ENCODE data around the gene CPT1C.

The CPT1C gene

GRCh38 chr19:49690656-49691242 is at the start of gene CPT1C:
CPT1C (plus strand) TSS chr19:49691116; CDS start chr19:49692253, 1,137 bp downstream.
- peak within 1 kb of the TSS; percentile 50 for H3K27ac Mint-ChIP-seq
- H3K9me3 Mint-ChIP-seq = no peaks in the 10 kb centered on the region
- H3K4me1 Mint-ChIP-seq (ENCODE audit: low read depth) = peaks cover 37% of the 10 kb centered on the region
- peaks cover 22% of the 10 kb centered on the region for H3K36me3 Mint-ChIP-seq (ENCODE audit: low read depth)
- H3K27me3 Mint-ChIP-seq = peaks cover 21% of the 10 kb centered on the region
- peak within 1 kb of the TSS; percentile 60 for H3K4me3 Mint-ChIP-seq

- no peaks in the 10 kb centered on the region for H3K27me3 Mint-ChIP-seq
- peak within 1 kb of the TSS; percentile 99 for H3K27ac Mint-ChIP-seq
- peak within 1 kb of the TSS; percentile 98 for H3K4me3 Mint-ChIP-seq
- H3K4me1 Mint-ChIP-seq (ENCODE audit: low read depth) = peaks cover 52% of the 10 kb centered on the region
- peaks cover 4% of the 10 kb centered on the region for H3K36me3 Mint-ChIP-seq (ENCODE audit: low read depth)
- H3K9me3 Mint-ChIP-seq = no peaks in the 10 kb centered on the region
Measured at GRCh38 chr19:49641688-49642491, 49.0 kb upstream of the CPT1C start, which contains the start of gene SCAF1. SCAF1 (plus strand) TSS chr19:49642209; CDS start chr19:49645027, 2,818 bp downstream.

GRCh38 chr19:49642492-49643035 is 48.4 kb upstream of the CPT1C start:
- no peaks in the 10 kb centered on the region for H3K27me3 Mint-ChIP-seq
- H3K4me1 Mint-ChIP-seq (ENCODE audit: low read depth) = peaks cover 52% of the 10 kb centered on the region
- peaks cover 6% of the 10 kb centered on the region for H3K36me3 Mint-ChIP-seq (ENCODE audit: low read depth)
- peak overlapping the region; percentile 95 for H3K27ac Mint-ChIP-seq
- peak overlapping the region; percentile 98 for H3K4me3 Mint-ChIP-seq
- H3K9me3 Mint-ChIP-seq = no peaks in the 10 kb centered on the region

- H3K9me3 Mint-ChIP-seq = no peaks in the 10 kb centered on the region
- H3K4me1 Mint-ChIP-seq (ENCODE audit: low read depth) = peaks cover 45% of the 10 kb centered on the region
- H3K4me3 Mint-ChIP-seq = peak overlapping the region; percentile 98
- H3K27ac Mint-ChIP-seq = peak overlapping the region; percentile 95
- no peaks in the 10 kb centered on the region for H3K27me3 Mint-ChIP-seq
- H3K36me3 Mint-ChIP-seq (ENCODE audit: low read depth) = peaks cover 6% of the 10 kb centered on the region
Measured at GRCh38 chr19:49643466-49643865, 47.5 kb upstream of the CPT1C start.

- Mint-ChIP-seq H3K27ac (no peak overlapping the region), H3K4me1 (ENCODE audit: low read depth) (peaks cover 34% of the 10 kb centered on the region), H3K27me3 (no peaks in the 10 kb centered on the region), H3K4me3 (no peak overlapping the region), H3K9me3 (no peaks in the 10 kb centered on the region), H3K36me3 (ENCODE audit: low read depth) (peaks cover 14% of the 10 kb centered on the region)
Measured at GRCh38 chr19:49645592-49645991, 45.3 kb upstream of the CPT1C start.

- Mint-ChIP-seq H3K36me3 (ENCODE audit: low read depth) (peaks cover 14% of the 10 kb centered on the region), H3K9me3 (no peaks in the 10 kb centered on the region), H3K27ac (no peak overlapping the region), H3K4me3 (no peak overlapping the region), H3K27me3 (no peaks in the 10 kb centered on the region), H3K4me1 (ENCODE audit: low read depth) (peaks cover 30% of the 10 kb centered on the region)
Measured at GRCh38 chr19:49645995-49646394, 44.9 kb upstream of the CPT1C start.

- peaks cover 26% of the 10 kb centered on the region for H3K4me1 Mint-ChIP-seq (ENCODE audit: low read depth)
- no peak overlapping the region for H3K4me3 Mint-ChIP-seq
- H3K27me3 Mint-ChIP-seq = no peaks in the 10 kb centered on the region
- no peak overlapping the region for H3K27ac Mint-ChIP-seq
- no peaks in the 10 kb centered on the region for H3K9me3 Mint-ChIP-seq
- H3K36me3 Mint-ChIP-seq (ENCODE audit: low read depth) = peaks cover 14% of the 10 kb centered on the region
Measured at GRCh38 chr19:49646586-49646985, 44.3 kb upstream of the CPT1C start.

- Mint-ChIP-seq H3K36me3 (ENCODE audit: low read depth) (peaks cover 25% of the 10 kb centered on the region), H3K27me3 (no peaks in the 10 kb centered on the region), H3K4me3 (no peak overlapping the region), H3K4me1 (ENCODE audit: low read depth) (no peaks in the 10 kb centered on the region), H3K27ac (no peak overlapping the region), H3K9me3 (no peaks in the 10 kb centered on the region)
Measured at GRCh38 chr19:49651029-49651819, 39.7 kb upstream of the CPT1C start.

- H3K36me3 Mint-ChIP-seq (ENCODE audit: low read depth) = peaks cover 26% of the 10 kb centered on the region
- no peak overlapping the region for H3K4me3 Mint-ChIP-seq
- no peaks in the 10 kb centered on the region for H3K9me3 Mint-ChIP-seq
- H3K27me3 Mint-ChIP-seq = no peaks in the 10 kb centered on the region
- no peak overlapping the region for H3K27ac Mint-ChIP-seq
- no peaks in the 10 kb centered on the region for H3K4me1 Mint-ChIP-seq (ENCODE audit: low read depth)
Measured at GRCh38 chr19:49651820-49652550, 38.9 kb upstream of the CPT1C start.

GRCh38 chr19:49652551-49653465 is 38.1 kb upstream of the CPT1C start:
- Mint-ChIP-seq H3K27me3 (no peaks in the 10 kb centered on the region), H3K4me1 (ENCODE audit: low read depth) (no peaks in the 10 kb centered on the region), H3K36me3 (ENCODE audit: low read depth) (peaks cover 30% of the 10 kb centered on the region), H3K9me3 (no peaks in the 10 kb centered on the region), H3K4me3 (no peak overlapping the region), H3K27ac (no peak overlapping the region)

GRCh38 chr19:49653466-49653806 is 37.5 kb upstream of the CPT1C start:
- Mint-ChIP-seq H3K27ac (no peak overlapping the region), H3K4me3 (no peak overlapping the region), H3K27me3 (no peaks in the 10 kb centered on the region), H3K9me3 (no peaks in the 10 kb centered on the region), H3K4me1 (ENCODE audit: low read depth) (no peaks in the 10 kb centered on the region), H3K36me3 (ENCODE audit: low read depth) (peaks cover 31% of the 10 kb centered on the region)

GRCh38 chr19:49654581-49654980 is 36.3 kb upstream of the CPT1C start:
- H3K36me3 Mint-ChIP-seq (ENCODE audit: low read depth) = peaks cover 26% of the 10 kb centered on the region

GRCh38 chr19:49655570-49656455 is 35.1 kb upstream of the CPT1C start:
- Mint-ChIP-seq H3K27me3 (no peaks in the 10 kb centered on the region), H3K9me3 (no peaks in the 10 kb centered on the region), H3K4me3 (no peak overlapping the region), H3K27ac (no peak overlapping the region), H3K36me3 (ENCODE audit: low read depth) (peaks cover 28% of the 10 kb centered on the region), H3K4me1 (ENCODE audit: low read depth) (no peaks in the 10 kb centered on the region)

More at GRCh38 chr19:49654581-49654980, 36.3 kb upstream of the CPT1C start:
- Mint-ChIP-seq H3K9me3 (no peaks in the 10 kb centered on the region), H3K4me1 (ENCODE audit: low read depth) (no peaks in the 10 kb centered on the region), H3K4me3 (no peak overlapping the region), H3K27ac (no peak overlapping the region), H3K27me3 (no peaks in the 10 kb centered on the region)
